Suprapubic skin (tissue), 4 donors: ENCODE measurements around the gene GPD1L.

Experiments
- CTCF ChIP-seq, 2 donors: fragments of 200-600 bp in 1 of 2; fragments of 450-650 bp in 1 of 2; sonication (generic) in 1 of 2; IDR thresholded peaks; one replicate each; pipeline ENCODE4 v1.5.1; 2016 to 2019; ENCODE audit warnings: antibody characterized with exemption in 2 of 2, mild to moderate bottlenecking in 1 of 2, moderate library complexity in 1 of 2
- POLR2A ChIP-seq, 2 donors: fragments of 450-650 bp; IDR thresholded peaks; one replicate each; pipeline ENCODE4 v1.6.1; 2017; ENCODE audit warnings: antibody characterized with exemption in 2 of 2, mild to moderate bottlenecking in 2 of 2, moderate library complexity in 2 of 2
- POLR2AphosphoS5 ChIP-seq, 3 donors: sonication (generic); formaldehyde crosslinking; IDR thresholded peaks; one replicate each; pipeline ENCODE4 v1.6.1; 2017; ENCODE audit warnings: antibody characterized with exemption in 3 of 3

DNA sequence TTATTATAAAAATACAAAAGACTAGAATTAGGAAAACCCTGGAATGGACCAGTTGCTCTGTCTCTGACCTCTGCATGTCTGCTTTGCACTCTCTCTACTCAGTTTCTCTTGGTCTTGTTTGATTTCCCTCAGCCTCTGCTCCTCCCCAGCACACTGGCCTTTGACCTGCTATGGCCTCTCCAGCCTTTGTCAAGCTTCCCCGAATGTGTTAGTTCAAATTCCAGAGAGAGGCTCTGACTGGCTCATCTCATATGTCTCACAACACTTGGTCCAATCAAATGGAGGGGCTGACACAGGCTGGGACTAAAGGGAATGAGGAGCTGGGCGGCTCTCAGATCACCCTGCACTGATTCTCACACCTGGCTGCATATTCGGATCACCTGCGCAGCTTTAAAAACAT is 79.7 kb downstream of the GPD1L start:
- TF ChIP-seq CTCF (IDR thresholded peaks at IDR 0.05) = no peak
- TF ChIP-seq POLR2A (IDR thresholded peaks at IDR 0.05) = no peak
- TF ChIP-seq POLR2AphosphoS5 (IDR thresholded peaks at IDR 0.05) = no peak
